ENCODE measurements around the gene DOCK4. TPM values are rescaled to one million over a fixed set of nuclear protein-coding genes. Genes with fewer than 3 reads are reported as not detected.

DOCK4 gene
- total RNA-seq, 4 donors from 2014 or later, result 6.4 to 20.5 (median 9.7) TPM

GRCh38 chr7:111933609-111934008, 272.6 kb downstream of the DOCK4 start:
- TF ChIP-seq, protein P1, sequence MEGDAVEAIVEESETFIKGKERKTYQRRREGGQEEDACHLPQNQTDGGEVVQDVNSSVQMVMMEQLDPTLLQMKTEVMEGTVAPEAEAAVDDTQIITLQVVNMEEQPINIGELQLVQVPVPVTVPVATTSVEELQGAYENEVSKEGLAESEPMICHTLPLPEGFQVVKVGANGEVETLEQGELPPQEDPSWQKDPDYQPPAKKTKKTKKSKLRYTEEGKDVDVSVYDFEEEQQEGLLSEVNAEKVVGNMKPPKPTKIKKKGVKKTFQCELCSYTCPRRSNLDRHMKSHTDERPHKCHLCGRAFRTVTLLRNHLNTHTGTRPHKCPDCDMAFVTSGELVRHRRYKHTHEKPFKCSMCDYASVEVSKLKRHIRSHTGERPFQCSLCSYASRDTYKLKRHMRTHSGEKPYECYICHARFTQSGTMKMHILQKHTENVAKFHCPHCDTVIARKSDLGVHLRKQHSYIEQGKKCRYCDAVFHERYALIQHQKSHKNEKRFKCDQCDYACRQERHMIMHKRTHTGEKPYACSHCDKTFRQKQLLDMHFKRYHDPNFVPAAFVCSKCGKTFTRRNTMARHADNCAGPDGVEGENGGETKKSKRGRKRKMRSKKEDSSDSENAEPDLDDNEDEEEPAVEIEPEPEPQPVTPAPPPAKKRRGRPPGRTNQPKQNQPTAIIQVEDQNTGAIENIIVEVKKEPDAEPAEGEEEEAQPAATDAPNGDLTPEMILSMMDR (IDR thresholded peaks at IDR 0.05), result no peak
- TF ChIP-seq POLR2AphosphoS5 (IDR thresholded peaks at IDR 0.05), result no peak
- no peak for TF ChIP-seq EP300 (IDR thresholded peaks at IDR 0.05)
- TF ChIP-seq POLR2A (IDR thresholded peaks at IDR 0.05), result no peak
- WGBS, result 77% methylated on average over 4 of the region's 4 CpGs
- DNase-seq (ENCODE audit: low spot score in 2 of 2), result no peak
- no peak overlapping the region for H3K4me3 ChIP-seq
- H3K9me3 ChIP-seq, result no peaks in the 10 kb centered on the region
- no peaks in the 10 kb centered on the region for H3K27me3 ChIP-seq
- no peak overlapping the region for H3K27ac ChIP-seq
- H3K4me1 ChIP-seq, result no peaks in the 10 kb centered on the region
- H3K36me3 ChIP-seq, result peaks cover 8% of the 10 kb centered on the region

- Histone ChIP-seq H3K4me3 (no peak overlapping the region), H3K27ac (no peak overlapping the region), H3K4me1 (no peaks in the 10 kb centered on the region), H3K27me3 (no peaks in the 10 kb centered on the region), H3K36me3 (no peaks in the 10 kb centered on the region), H3K9me3 (no peaks in the 10 kb centered on the region)
- 75% methylated on average over 1 of the region's 1 CpG for WGBS
- TF ChIP-seq, protein P1 (IDR thresholded peaks at IDR 0.05), result no peak
- TF ChIP-seq POLR2AphosphoS5 (IDR thresholded peaks at IDR 0.05) (no peak), POLR2A (IDR thresholded peaks at IDR 0.05) (no peak), EP300 (IDR thresholded peaks at IDR 0.05) (no peak)
- DNase-seq (ENCODE audit: low spot score in 2 of 2), result no peak
These were observed 274.2 kb downstream of the DOCK4 start for GRCh38 chr7:111931958-111932357.

DNA sequence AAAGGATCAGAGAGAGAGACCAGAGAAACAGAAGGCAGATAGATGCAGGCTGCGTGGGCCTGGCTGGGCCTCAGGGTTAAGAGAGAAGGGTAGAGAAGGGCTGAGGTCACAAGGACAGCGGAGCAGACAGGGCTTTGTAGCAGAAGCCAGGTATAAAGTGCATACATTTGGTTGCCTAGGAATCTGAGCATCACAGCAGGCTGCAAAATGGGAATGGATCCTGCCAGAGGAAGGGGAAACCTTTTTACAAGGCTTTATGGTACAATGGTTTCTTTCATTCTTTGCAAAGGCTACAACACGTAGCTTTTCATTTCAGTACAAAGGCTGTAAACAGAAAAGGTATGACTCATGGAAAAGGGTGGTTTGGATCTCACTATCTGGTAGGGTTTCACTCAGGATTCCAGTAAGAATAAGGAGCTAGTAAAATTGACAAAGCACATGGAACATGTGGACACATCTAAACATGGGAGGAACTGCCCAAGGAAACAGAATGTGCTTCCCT, 275.1 kb downstream of the DOCK4 start:
- Histone ChIP-seq H3K4me3 (no peak overlapping the region), H3K36me3 (no peaks in the 10 kb centered on the region), H3K4me1 (no peaks in the 10 kb centered on the region), H3K9me3 (no peaks in the 10 kb centered on the region), H3K27me3 (no peaks in the 10 kb centered on the region), H3K27ac (peak overlapping the region; percentile 36)
- 63% methylated on average over 3 of the region's 3 CpGs for WGBS
- no peak for DNase-seq (ENCODE audit: low spot score in 2 of 2)
- TF ChIP-seq, protein P1 (IDR thresholded peaks at IDR 0.05), result no peak
- no peak for TF ChIP-seq EP300 (IDR thresholded peaks at IDR 0.05)

- Histone ChIP-seq H3K4me1 (no peaks in the 10 kb centered on the region), H3K27me3 (no peaks in the 10 kb centered on the region), H3K27ac (no peak overlapping the region), H3K9me3 (no peaks in the 10 kb centered on the region), H3K4me3 (no peak overlapping the region), H3K36me3 (no peaks in the 10 kb centered on the region)
- TF ChIP-seq, protein P1 (IDR thresholded peaks at IDR 0.05), result no peak
- no peak for TF ChIP-seq POLR2AphosphoS5 (IDR thresholded peaks at IDR 0.05)
- TF ChIP-seq POLR2A (IDR thresholded peaks at IDR 0.05), result no peak
- TF ChIP-seq EP300 (IDR thresholded peaks at IDR 0.05), result no peak
- DNase-seq (ENCODE audit: low spot score in 2 of 2), result no peak
These were observed 276.9 kb downstream of the DOCK4 start for GRCh38 chr7:111929264-111929663.

GRCh38 chr7:111927353-111928019, 278.7 kb downstream of the DOCK4 start:
- no peak for TF ChIP-seq POLR2A (IDR thresholded peaks at IDR 0.05)
- no peak for TF ChIP-seq POLR2AphosphoS5 (IDR thresholded peaks at IDR 0.05)
- TF ChIP-seq, protein P1 (IDR thresholded peaks at IDR 0.05), result no peak
- no peak for TF ChIP-seq EP300 (IDR thresholded peaks at IDR 0.05)
- WGBS, result 89% methylated on average over 4 of the region's 4 CpGs
- H3K36me3 ChIP-seq, result no peaks in the 10 kb centered on the region

More at GRCh38 chr7:111927353-111928019, 278.7 kb downstream of the DOCK4 start:
- Histone ChIP-seq H3K4me3 (no peak overlapping the region), H3K4me1 (no peaks in the 10 kb centered on the region), H3K9me3 (no peaks in the 10 kb centered on the region), H3K27me3 (no peaks in the 10 kb centered on the region), H3K27ac (no peak overlapping the region)
- no peak for DNase-seq (ENCODE audit: low spot score in 2 of 2)
